Nephron progenitor cell (in vitro differentiated cells): ENCODE measurements around the gene RUNX3.
A peak's percentile ranks its signal among the peaks of the same experiment; 100 is the strongest.

Experiments used
- DNase-seq: peaks from one replicate; pipeline ENCODE4 v3.0.0; 2021
- H3K27ac Mint-ChIP-seq: 2 replicates; pipeline ENCODE4 v1.8.0; 2021; ENCODE audit warnings: mild to moderate bottlenecking, moderate library complexity, mixed read lengths
- H3K27me3 Mint-ChIP-seq: 2 replicates; pipeline ENCODE4 v1.8.0; 2021; ENCODE audit warnings: mild to moderate bottlenecking, low read depth, mixed read lengths; ENCODE audit not compliant: poor library complexity
- H3K36me3 Mint-ChIP-seq: 2 replicates; pipeline ENCODE4 v1.8.0; 2021; ENCODE audit warnings: low read depth, mixed read lengths
- H3K4me1 Mint-ChIP-seq: 2 replicates; pipeline ENCODE4 v1.8.0; 2021; ENCODE audit warnings: mixed read lengths
- H3K4me3 Mint-ChIP-seq: 2 replicates; pipeline ENCODE4 v1.8.0; 2021; ENCODE audit warnings: mild to moderate bottlenecking, moderate library complexity, mixed read lengths
- H3K9me3 Mint-ChIP-seq: 2 replicates; pipeline ENCODE4 v1.8.0; 2021; ENCODE audit warnings: mild to moderate bottlenecking, moderate library complexity, mixed read lengths
- TF ChIP-seq, protein P1 (sequence below): fragments of 200-600 bp; sonication (generic); IDR thresholded peaks from 2 replicates; pipeline ENCODE4 v1.5.0; 2021; ENCODE audit warnings: antibody characterized with exemption

RUNX3 gene

DNA sequence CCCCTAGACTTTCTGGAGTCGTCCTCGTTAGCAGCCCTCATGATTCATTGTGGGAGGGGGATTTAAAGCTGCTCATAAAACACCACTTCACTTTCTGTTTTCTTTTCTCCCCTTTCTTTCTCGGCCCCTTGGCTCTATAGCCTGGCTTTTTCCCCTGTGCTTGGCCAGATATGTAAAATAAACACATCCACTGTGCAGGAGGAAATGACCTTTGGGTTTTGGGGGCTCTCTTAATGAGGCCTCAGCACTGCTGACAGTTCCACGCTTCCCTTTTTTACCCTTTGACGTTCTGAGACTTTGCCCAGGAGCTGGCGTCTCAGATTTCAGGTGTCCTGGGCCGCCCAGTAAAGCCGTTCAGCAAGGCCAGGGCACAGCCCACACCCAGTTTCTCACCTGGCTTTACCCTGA is 65.7 kb downstream of the RUNX3 start:
- H3K27ac Mint-ChIP-seq: peak overlapping the region; percentile 76
- H3K4me1 Mint-ChIP-seq: peaks cover 69% of the 10 kb centered on the region
- no peaks in the 10 kb centered on the region for H3K36me3 Mint-ChIP-seq
- peaks cover 45% of the 10 kb centered on the region for H3K27me3 Mint-ChIP-seq
- H3K4me3 Mint-ChIP-seq: peak overlapping the region; percentile 65
- DNase-seq: peak; percentile 43
- TF ChIP-seq, protein P1, sequence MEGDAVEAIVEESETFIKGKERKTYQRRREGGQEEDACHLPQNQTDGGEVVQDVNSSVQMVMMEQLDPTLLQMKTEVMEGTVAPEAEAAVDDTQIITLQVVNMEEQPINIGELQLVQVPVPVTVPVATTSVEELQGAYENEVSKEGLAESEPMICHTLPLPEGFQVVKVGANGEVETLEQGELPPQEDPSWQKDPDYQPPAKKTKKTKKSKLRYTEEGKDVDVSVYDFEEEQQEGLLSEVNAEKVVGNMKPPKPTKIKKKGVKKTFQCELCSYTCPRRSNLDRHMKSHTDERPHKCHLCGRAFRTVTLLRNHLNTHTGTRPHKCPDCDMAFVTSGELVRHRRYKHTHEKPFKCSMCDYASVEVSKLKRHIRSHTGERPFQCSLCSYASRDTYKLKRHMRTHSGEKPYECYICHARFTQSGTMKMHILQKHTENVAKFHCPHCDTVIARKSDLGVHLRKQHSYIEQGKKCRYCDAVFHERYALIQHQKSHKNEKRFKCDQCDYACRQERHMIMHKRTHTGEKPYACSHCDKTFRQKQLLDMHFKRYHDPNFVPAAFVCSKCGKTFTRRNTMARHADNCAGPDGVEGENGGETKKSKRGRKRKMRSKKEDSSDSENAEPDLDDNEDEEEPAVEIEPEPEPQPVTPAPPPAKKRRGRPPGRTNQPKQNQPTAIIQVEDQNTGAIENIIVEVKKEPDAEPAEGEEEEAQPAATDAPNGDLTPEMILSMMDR: no peak
- no peaks in the 10 kb centered on the region for H3K9me3 Mint-ChIP-seq

DNA sequence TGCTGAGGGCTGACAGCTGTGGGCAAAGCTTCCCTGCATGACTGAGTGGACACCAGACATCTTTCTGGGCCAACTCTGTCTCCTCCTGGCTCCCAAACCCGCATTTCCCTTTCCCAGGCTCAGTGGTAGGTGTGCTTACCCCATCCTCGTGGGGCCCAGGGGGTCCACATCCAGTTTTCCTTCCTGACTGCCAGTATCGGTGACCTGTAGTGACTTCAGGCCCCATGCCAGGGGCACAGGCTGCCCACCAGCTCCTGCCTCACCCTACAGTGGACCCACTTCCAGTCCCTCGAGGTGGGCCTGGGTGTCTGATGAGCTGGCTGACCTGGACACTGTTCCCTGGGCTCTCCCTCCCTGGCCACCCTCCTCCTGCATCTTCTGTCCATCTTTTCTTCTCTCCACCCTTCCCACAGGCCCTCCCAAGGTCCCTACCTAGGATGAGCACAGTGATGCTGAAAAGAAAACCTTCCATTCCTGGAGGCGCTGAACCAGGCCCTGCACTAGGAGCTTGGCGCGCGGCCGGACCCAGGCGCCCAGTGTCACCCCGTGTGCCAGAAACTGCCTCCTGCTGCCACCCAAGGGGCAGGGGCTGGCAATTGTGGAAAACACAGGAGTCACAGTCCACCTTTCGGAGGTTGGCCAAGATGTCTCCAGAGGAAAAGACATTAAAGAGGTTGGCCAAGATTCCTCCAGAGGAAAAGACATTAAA is 67.1 kb downstream of the RUNX3 start:
- Mint-ChIP-seq H3K4me3 (peak overlapping the region; percentile 45), H3K27ac (no peak overlapping the region), H3K4me1 (peaks cover 67% of the 10 kb centered on the region), H3K27me3 (peaks cover 35% of the 10 kb centered on the region), H3K36me3 (no peaks in the 10 kb centered on the region), H3K9me3 (no peaks in the 10 kb centered on the region)
- TF ChIP-seq, protein P1: no peak
- DNase-seq: no peak

DNA sequence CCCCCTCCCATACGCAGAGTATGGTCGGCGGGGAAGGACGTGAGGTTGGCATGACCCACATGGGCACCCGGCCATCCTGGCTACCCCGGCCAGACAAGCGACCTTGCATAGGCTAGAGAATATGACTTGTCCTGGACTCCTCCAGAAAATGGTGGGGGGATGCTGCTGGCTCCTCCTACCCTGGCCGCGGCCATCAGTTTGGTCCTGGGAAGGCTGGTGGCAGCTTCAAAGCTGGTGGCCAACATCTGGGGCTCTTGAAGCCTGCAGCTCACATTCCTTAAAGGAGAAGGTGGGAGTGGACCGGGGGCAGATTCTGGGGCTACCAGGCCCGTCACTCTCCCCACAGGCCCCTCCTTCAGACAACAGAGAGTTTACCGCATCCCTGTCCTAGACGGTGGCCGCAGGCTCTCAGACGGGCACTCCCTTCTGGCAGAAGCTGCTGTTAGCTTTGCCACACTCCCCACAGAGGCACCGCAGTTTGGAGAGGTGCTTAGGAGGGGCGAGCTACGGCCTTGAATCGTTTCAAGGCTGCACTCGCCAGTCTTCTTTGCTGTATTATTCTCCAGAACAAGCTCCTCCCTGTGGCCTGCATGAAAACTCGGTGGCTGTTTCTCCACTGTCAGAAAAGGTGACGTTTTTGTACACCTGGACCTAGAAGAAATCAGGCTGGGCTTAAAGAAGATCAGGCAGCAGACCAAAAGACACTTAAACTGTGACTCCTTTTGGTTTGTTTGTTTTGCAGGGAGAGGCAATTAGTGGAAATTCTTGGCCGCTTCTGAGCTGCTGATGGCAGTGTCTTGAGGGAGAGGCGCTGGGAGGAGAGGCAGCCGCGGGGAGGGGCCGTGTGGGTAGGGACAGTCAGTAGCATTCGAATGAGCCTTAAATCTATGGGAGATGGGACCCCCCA is 68.0 kb downstream of the RUNX3 start:
- TF ChIP-seq, protein P1: no peak
- Mint-ChIP-seq H3K4me1 (peaks cover 60% of the 10 kb centered on the region), H3K27ac (no peak overlapping the region), H3K36me3 (no peaks in the 10 kb centered on the region), H3K27me3 (peaks cover 41% of the 10 kb centered on the region), H3K9me3 (no peaks in the 10 kb centered on the region), H3K4me3 (peak overlapping the region; percentile 34)
- no peak for DNase-seq

DNA sequence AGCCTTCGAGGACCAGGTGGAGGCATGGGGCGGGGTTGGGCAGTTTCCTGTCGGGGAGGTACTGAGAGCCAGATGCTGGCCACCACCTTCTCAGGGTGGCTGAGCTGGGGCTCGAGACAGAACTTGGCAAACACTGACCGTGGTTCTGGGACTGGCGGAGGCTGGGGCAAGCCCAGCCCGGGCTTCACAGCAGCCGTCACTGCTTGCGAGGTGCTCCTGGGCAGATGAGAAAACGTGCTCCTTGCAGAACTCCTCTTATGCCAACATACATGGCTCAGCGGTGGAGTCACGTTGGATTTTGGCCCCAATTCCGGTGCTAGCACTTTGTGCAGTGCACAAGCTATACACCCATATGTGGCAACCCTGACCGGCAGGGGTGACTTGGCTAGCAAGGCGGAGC is 69.2 kb downstream of the RUNX3 start:
- Mint-ChIP-seq H3K4me3 (no peak overlapping the region), H3K27me3 (peaks cover 44% of the 10 kb centered on the region), H3K27ac (no peak overlapping the region), H3K4me1 (peaks cover 47% of the 10 kb centered on the region), H3K9me3 (no peaks in the 10 kb centered on the region), H3K36me3 (no peaks in the 10 kb centered on the region)
- TF ChIP-seq, protein P1: no peak
- no peak for DNase-seq

DNA sequence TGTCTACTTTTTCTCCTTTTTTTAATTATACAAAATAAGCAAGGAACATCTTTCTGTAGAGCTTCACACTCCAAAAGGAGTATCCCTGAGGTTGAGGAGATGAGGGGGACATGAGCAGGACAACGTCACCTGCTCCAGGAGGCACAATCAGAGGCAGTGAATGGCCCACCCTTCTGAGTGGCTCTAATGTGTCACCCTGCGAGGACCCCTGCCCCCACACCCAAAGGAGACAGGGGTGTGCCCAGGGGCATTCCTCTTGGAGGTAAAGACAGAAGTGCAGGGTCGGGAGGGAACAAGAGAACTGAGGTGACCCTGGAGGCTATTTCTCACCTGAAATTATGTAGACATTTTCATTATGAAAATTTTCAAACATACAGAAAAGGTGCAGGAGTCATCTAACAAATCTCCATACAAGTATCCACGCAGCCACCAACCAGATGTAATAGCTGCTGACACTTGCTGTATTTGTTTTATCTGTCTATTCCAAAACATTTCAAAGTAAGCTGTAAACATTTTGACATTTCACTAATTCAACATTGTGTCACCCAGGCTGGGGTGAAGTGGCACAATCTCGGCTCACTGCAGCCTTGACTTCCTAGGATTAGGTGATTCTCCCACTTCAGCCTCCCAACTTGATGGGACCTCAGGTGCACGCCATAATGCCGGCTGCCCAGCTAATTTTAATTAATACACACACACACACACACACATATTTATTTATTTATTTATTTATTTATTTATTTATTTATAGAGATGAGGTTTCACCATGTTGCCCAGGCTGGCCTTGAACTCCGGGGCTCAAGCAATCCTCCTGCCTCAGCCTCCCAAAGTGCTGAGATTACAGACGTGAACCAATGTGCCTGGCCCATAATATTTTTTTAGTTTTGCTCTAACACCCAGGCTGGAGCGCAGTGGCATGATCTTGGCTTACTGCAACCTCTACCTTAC is 70.7 kb downstream of the RUNX3 start:
- peaks cover 54% of the 10 kb centered on the region for H3K27me3 Mint-ChIP-seq
- no peak for DNase-seq
- peaks cover 32% of the 10 kb centered on the region for H3K4me1 Mint-ChIP-seq
- no peak overlapping the region for H3K4me3 Mint-ChIP-seq
- TF ChIP-seq, protein P1: no peak
- H3K36me3 Mint-ChIP-seq: no peaks in the 10 kb centered on the region
- no peak overlapping the region for H3K27ac Mint-ChIP-seq
- H3K9me3 Mint-ChIP-seq: no peaks in the 10 kb centered on the region
